Adrenal gland (tissue), 12 donors: ENCODE results near the gene FAM193B. TPM values are rescaled to one million over a fixed set of nuclear protein-coding genes. Genes with fewer than 3 reads are reported as not detected.

ENCODE experiments used
- DNase-seq, 7 donors: peaks; one replicate each; pipeline ENCODE4 v3.0.0-alpha.2; 2019 to 2020
- H3K27ac ChIP-seq, 5 donors: fragments of 200-600 bp; sonication (generic) in 4 of 5; 1 replicate in 3 of 5; 2 replicates in 2 of 5; pipeline versions ENCODE4 v1.5.1 to v1.8.0; 2016 to 2020; ENCODE audit warnings: mild to moderate bottlenecking in 1 of 5
- H3K27me3 ChIP-seq: fragments of 200-600 bp; 2 replicates; pipeline ENCODE4 v1.8.0; 2021
- H3K36me3 ChIP-seq, 2 donors: fragments of 200-600 bp; replicated peaks in 1 of 2; 1 replicate in 1 of 2; 2 replicates in 1 of 2; pipeline versions ENCODE4 v1.5.1 to v1.8.0; 2018 to 2022
- H3K4me1 ChIP-seq, 2 donors: fragments of 200-600 bp; replicated peaks in 1 of 2; 1 replicate in 1 of 2; 2 replicates in 1 of 2; pipeline versions ENCODE4 v1.5.1 to v1.8.0; 2018 to 2021
- H3K4me3 ChIP-seq, 4 donors: fragments of 200-600 bp; sonication (generic) in 3 of 4; one replicate each; pipeline ENCODE4 v1.5.1; 2016 to 2018
- H3K9me3 ChIP-seq, 3 donors: fragments of 200-600 bp; sonication (generic) in 1 of 3; replicated peaks in 1 of 3; 1 replicate in 2 of 3; 2 replicates in 1 of 3; pipeline versions ENCODE4 v1.5.1 to v1.8.0; 2016 to 2021
- CTCF ChIP-seq, 6 experiments: fragments of 450-650 bp in 4 of 6; fragments of 200-600 bp in 2 of 6; sonication (generic) in 1 of 6; IDR thresholded peaks; 1 replicate in 5 of 6; 2 replicates in 1 of 6; pipeline versions ENCODE4 v1.5.1 to v1.8.0; 2016 to 2021; ENCODE audit warnings: antibody characterized with exemption in 6 of 6, mild to moderate bottlenecking in 2 of 6, moderate library complexity in 1 of 6
- POLR2A ChIP-seq, 2 donors: fragments of 450-650 bp; IDR thresholded peaks; one replicate each; pipeline ENCODE4 v1.6.1; 2017; ENCODE audit warnings: antibody characterized with exemption in 2 of 2, mild to moderate bottlenecking in 2 of 2, moderate library complexity in 1 of 2
- WGBS, 4 donors: extraction: QIAGEN DNeasy Blood & Tissue Kit in 2 of 4; methylation state at CpG; one replicate each; pipeline versions ENCODE4 v1.1.5 to v1.1.7; 2013 to 2017; 5-methylcytosine and 5-hydroxymethylcytosine counted together
- intact Hi-C, 2 donors: fragments of 100-400 bp; cut with DNase I; formaldehyde crosslinking; loops; one replicate each; pipeline versions ENCODE4 v1.14.1 to v1.15.0; 2022 to 2023
- polyA plus RNA-seq, 3 donors: library from polyadenylated mRNA; stranded (reverse); fragments of 200-250 nt in 2 of 3; fragments of 350-450 nt in 1 of 3; fragmentation: Illumina TruSeq in 1 of 3; extraction: RNeasy Lipid Tissue Mini Kit (QIAGEN cat#74804) in 1 of 3; gene quantifications; one replicate each; pipeline ENCODE4 v1.2.3, GENCODE V29; 2013 to 2014
- total RNA-seq, 9 donors: library from RNA; depleted of rRNA in 4 of 9; stranded (reverse); fragments of >200 nt in 4 of 9; fragments of 120-200 nt in 1 of 9; fragmentation: NEBNext Ultra II Directional in 1 of 9; extraction: Animal tissue kit (Norgen Biotek cat#: 25700) in 1 of 9; gene quantifications; one replicate each; pipeline versions ENCODE4 v1.1.0 to v1.2.4, GENCODE V29; 2013 to 2023
- donor health status: healthy with polysubstance abuse.
- donor health status: Bipolar disorder and iron deficiency.
- donor health status: DM: yes; HTN: yes; CAD: no.
- donor health status: DM: no; HTN: no; CAD: no.
- donor health status: DM: no; HTN: no; CAD: no.
- donor health status: DM: yes; HTN: yes; CAD: no.

Gene FAM193B
- total and polyA plus RNA-seq, 12 donors, result 18.4 to 851 (median 44.0) TPM

- peak in 4 of 7 donors; percentile 53 to 61 (median 57) for DNase-seq
- Histone ChIP-seq H3K27me3 (no peaks in the 10 kb centered on the region), H3K9me3 (no peaks in the 10 kb centered on the region), H3K27ac (peak overlapping the region in 2 of 5 donors; percentile 50 to 57), H3K36me3 (no peaks in the 10 kb centered on the region), H3K4me3 (peak overlapping the region in 2 of 4 donors; percentile 58 to 65), H3K4me1 (peaks cover 29 to 41% of the 10 kb centered on the region in 2 donors)
- no peak for TF ChIP-seq CTCF (IDR thresholded peaks at IDR 0.05)
- no peak for TF ChIP-seq POLR2A (IDR thresholded peaks at IDR 0.05)
- WGBS, 4 donors, result 7 to 10% (median 8%) methylated on average over 32 to 48 of the region's 48 CpGs
- intact Hi-C loops, result no loop called here
Measured at GRCh38 chr5:177498013-177498787, 56.2 kb downstream of the FAM193B start.

- H3K4me1 ChIP-seq, result peaks cover 29 to 41% of the 10 kb centered on the region in 2 donors
- DNase-seq, result peak; percentile 92 to 97 (median 96)
- H3K36me3 ChIP-seq, result peaks cover 0 to 2% of the 10 kb centered on the region in 2 donors
- peak within 1 kb of the TSS in 4 of 5 donors; percentile 66 to 89 (median 74) for H3K27ac ChIP-seq
- 0 to 2% (median 1%) methylated on average over 9 to 73 of the region's 73 CpGs for WGBS, 4 donors
- no peaks in the 10 kb centered on the region for H3K27me3 ChIP-seq
- H3K4me3 ChIP-seq, result peak within 1 kb of the TSS in 3 of 4 donors; percentile 21 to 65 (median 58)
- no peaks in the 10 kb centered on the region for H3K9me3 ChIP-seq
- TF ChIP-seq CTCF (IDR thresholded peaks at IDR 0.05) (peak in 2 of 6 experiments; percentile 3 to 18), POLR2A (IDR thresholded peaks at IDR 0.05) (peak; percentile 91 to 94)
- intact Hi-C loops, result no loop called here
Measured at GRCh38 chr5:177497292-177498012, 56.9 kb downstream of the FAM193B start, which contains the start of gene PDLIM7. TSS of gene PDLIM7 (minus strand) at chr5:177497604. CDS start at chr5:177496512, 1,092 bp downstream.

GRCh38 chr5:177496727-177497291 is 57.6 kb downstream of the FAM193B start:
- intact Hi-C loops, result no loop called here
- H3K4me3 ChIP-seq, result peak overlapping the region in 3 of 4 donors; percentile 21 to 65 (median 58)
- peak; percentile 59 to 81 (median 67) for DNase-seq

More at GRCh38 chr5:177496727-177497291, 57.6 kb downstream of the FAM193B start:
- TF ChIP-seq POLR2A (IDR thresholded peaks at IDR 0.05) (peak in 1 of 2 donors; percentile 9), CTCF (IDR thresholded peaks at IDR 0.05) (no peak)
- WGBS, 4 donors, result 0 to 4% (median 2%) methylated on average over 9 to 29 of the region's 29 CpGs
- peak overlapping the region in 4 of 5 donors; percentile 66 to 89 (median 74) for H3K27ac ChIP-seq
- no peaks in the 10 kb centered on the region for H3K27me3 ChIP-seq
- H3K36me3 ChIP-seq, result peaks cover 0 to 8% of the 10 kb centered on the region in 2 donors
- H3K4me1 ChIP-seq, result peaks cover 29 to 41% of the 10 kb centered on the region in 2 donors
- no peaks in the 10 kb centered on the region for H3K9me3 ChIP-seq
